NCI-H2196 (cell line): ENCODE data around the gene EHBP1.

Experiments used
- DNase-seq: peaks from one replicate; lab custom pipeline; 2025; ENCODE audit not compliant: unreplicated experiment; lab: John Stamatoyannopoulos, UW

Gene EHBP1

DNA sequence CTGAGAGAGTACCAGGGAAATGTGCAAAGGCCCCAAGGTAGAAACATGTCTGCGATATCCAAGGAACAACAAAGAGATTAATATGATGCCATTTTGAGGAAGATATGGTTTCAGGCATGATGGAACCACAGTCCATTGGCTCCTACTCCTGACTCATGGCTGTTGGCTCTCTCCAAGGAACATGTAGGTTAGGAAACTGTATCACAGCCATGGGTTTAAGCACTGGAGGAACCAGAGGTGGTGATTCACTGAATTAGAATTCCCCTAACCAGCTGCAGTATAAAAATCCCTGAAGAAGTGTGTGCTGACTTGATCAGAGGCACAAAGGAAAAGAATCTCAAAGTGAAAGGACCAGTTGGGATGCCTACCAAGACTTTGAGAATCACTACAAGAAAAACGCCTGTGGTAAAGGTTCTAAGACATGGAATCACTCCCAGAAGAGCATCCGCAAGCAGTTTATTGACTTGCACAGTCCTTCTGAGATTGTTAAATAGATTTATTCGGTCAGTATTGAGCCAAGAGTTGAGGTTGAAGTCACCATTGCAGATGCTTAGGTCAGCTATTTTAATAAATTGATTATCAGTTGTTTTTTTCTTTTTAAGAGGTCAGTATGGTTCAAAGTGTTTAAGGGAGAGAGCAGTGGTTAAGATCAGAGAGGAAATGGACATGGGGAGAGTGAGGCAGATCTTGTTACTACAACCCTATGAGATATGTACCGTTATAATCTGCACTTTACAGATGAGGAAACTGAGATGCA is 234.4 kb downstream of the EHBP1 start:
- DNase-seq: no peak

GRCh38 chr2:62940697-62941096 is 235.2 kb downstream of the EHBP1 start:
- DNase-seq: no peak

- no peak for DNase-seq
Measured at GRCh38 chr2:62941413-62941812, 235.9 kb downstream of the EHBP1 start.

DNA sequence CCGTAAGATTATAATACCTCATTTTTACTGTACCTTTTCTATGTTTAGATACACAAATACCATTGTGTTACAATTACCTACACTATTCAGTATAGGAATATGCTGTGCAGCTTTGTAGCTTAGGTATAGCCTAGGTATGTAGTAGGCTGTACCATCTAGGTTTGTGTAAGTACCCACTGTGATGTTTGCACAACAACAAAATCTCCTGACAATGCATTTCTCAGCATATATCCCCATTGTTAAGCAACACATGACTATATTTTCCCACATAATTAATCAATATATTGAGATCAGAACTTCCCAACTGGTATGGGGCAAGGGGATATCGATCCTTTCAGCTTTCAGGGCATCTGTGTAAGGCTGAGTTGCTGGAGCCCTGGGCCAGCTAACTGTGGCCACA is 238.8 kb downstream of the EHBP1 start:
- DNase-seq: no peak

GRCh38 chr2:62947403-62947802 is 241.9 kb downstream of the EHBP1 start:
- DNase-seq: no peak

GRCh38 chr2:62956651-62957050 is 251.1 kb downstream of the EHBP1 start:
- no peak for DNase-seq

GRCh38 chr2:62958206-62958605 is 252.7 kb downstream of the EHBP1 start:
- no peak for DNase-seq

DNA sequence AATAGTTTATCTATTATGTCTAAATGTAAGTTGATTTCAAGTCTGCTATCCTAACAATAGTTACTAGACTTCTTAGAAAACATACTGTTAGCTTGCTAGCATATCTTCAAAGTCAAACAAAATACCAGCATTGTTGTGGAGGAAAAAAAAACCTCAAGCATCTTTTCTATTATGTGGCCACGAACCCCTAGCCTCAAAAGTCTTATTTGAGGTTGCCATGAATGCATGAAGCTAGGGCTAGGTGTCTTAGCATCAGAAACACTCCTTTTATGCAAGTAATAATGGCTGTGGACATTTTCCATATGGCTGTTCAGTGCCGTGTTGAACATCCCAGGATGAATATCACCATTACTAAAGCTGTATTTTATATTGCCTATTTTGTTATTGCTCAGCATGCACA is 258.5 kb downstream of the EHBP1 start:
- no peak for DNase-seq

DNA sequence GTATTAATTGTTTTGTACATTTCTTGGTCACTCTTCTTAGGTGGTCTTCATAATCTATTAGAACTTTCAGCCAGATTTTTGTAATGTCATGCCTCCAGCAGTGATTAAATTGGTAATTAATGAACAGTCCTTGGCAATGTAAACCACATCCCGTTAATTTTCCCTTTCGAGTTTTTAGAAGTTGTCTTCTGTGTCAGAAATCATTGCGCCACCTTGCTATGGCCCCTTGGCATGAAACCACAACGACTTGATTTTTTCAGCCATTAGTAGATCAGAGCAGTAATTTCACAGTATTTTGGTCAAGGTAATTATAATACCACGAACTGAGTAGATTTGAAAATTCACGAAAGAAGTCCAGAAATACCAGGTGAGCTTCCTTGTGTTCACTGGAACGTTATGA is 259.2 kb downstream of the EHBP1 start:
- DNase-seq: no peak

DNA sequence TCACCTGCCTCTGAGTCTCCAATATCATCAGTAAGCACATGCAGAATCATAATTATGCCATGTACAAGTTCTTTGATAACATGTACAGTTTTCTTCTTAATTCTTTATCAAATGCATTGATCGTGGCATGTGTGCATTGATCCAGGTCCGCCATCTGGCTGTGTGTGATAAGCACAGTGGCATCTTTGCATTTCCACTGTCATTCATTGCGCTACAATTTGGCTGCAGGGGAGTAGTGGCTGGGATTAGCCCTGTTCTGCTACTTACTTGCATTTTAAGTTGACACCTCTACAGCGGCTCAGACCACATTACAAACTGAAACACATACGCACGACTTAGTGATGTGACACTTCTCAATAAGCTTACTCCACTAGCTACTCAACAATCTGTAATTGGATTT is 261.5 kb downstream of the EHBP1 start:
- DNase-seq: no peak

DNA sequence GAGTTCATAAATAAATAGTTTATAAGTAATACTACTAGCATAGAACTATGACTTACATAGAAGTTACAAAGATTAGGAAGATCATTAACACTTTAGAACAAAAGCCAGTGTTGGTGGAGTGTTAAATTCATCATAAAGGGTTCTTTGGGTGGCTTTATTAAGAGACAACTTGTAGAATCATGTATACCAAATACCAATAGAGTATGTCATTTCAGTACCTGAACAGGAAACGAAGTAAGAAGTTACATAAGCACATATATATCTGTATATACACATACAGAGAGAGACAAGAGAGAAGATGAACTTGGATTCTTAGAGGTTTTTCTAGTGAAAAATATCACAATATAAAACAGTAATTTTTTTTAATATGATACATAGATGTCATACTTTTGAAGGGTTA is 262.7 kb downstream of the EHBP1 start:
- no peak for DNase-seq

- DNase-seq: no peak
Measured at GRCh38 chr2:62968668-62969067, 263.2 kb downstream of the EHBP1 start.

DNA sequence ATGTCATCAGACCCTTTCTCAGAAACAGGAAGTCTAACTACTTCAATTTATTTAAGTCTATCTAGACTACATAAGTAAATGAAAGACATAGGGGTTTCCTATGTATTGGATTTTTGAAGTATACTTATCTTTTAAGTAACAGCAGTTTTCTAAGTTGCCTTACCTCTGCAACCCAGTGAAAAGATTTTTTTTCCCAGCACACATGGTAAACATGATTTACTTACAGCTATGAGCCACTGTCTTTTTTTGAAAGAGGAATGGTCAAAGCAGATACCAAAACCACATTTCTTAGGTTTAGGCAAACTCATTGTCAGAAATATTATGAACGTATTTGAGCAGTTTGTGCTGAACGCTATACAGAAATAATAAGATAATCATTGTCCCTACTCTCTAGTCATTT is 266.4 kb downstream of the EHBP1 start:
- DNase-seq: no peak

- no peak for DNase-seq
Measured at GRCh38 chr2:62972601-62973000, 267.1 kb downstream of the EHBP1 start.

DNA sequence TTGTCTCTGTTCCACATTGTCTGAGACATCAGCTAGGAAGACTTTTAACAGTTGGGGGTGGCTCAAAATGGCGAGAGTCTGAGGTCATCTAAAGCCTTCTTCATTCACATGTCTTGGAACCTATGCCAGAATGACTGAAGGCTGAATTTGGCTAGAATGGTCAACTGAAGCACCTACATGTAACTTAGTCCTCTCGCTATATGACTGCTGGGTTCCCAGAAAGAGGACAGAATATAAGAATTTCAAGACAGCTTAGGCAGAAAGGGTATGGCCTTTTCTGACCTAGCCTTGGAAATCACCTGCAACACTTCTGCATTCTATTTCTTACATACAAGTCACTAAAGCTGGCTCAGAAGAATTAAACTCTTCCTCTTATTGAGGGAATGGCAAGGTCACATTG is 269.5 kb downstream of the EHBP1 start:
- no peak for DNase-seq

- DNase-seq: no peak
Measured at GRCh38 chr2:62991605-62992004, 286.1 kb downstream of the EHBP1 start.

DNA sequence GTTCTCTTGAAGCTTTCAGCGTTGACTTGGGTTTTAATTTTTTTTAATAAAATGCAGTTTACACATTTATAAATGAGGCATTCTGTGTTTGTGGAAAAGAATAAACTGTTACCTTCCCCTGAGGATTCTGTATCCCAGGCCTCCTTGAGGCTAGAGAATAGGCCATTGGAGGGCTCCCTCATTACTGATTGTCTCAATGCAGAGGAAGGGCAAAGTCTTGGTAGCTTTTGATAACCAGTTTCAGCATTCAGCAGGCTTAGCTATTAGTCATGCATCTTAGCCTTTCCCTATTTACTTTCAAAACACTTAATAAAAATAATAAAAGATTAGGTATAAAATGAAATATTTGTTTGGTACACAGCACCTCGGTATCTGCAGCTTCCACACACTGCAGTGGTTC is 287.0 kb downstream of the EHBP1 start:
- no peak for DNase-seq

DNA sequence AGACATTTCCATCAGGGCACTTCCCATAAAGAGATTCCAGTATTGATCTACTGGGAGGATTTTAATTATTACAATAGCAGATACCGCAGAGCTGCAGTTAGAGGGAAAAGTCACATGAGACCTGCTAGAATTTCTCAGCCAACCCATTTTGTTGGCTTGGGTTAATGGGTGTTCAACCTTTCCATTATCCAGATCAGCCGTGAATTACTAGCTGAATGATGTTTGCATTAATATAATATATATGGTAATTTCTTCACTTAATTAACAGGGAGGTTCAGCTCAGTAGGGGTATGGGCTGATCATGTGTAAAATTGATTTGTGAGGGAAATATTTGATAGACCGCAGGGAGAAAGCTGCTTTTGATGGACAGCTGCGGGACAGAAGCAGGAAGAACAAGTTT is 288.7 kb downstream of the EHBP1 start:
- DNase-seq: no peak

DNA sequence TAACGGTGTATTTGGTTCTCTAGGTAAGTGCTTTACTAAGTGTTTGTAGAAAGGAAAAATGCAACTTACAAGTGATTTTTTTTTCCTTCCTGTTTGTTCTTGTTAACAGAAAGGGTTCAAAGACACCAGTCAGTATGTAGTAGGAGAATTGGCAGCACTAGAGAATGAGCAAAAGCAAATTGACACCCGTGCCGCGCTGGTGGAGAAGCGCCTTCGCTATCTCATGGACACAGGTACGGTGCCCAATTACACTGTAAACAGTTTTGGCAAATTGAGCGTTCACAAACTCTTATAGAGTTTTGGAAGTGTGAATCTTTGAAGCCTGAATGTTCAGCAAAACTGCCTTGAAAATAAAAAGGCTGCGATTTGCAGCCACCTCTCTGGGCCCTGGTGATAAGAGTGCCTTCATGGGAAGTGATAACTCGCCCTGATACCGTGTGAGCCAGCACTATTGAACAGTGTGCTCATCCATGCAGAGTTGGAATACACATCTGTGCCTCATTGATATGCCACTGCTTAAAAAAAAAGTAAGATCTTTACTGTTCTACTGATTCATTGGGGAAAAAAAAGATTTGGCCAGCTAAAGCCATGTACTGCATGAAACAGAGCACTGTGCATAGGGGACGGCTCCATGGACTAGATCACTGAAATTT is 291.1 kb downstream of the EHBP1 start:
- no peak for DNase-seq

GRCh38 chr2:62998949-62999348 is 293.4 kb downstream of the EHBP1 start:
- DNase-seq: no peak

DNA sequence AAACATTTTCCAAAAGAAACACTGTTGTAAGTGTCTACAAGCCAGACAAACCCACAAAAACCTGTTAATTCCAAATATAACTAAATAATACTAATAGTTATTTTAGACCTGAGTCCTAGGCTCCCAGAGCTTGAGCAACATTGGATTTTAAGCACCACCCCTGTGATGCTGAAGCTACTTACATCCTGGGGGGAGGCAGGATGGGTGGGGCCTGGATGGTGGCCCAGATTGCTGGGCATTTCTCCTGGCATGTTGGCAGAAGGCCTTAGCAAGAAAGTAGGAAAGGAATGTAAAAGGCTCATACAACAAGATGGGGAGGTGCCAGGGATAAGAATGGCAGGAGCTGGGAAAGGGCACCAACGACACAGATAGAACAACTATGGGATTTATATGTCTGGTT is 294.4 kb downstream of the EHBP1 start:
- no peak for DNase-seq

DNA sequence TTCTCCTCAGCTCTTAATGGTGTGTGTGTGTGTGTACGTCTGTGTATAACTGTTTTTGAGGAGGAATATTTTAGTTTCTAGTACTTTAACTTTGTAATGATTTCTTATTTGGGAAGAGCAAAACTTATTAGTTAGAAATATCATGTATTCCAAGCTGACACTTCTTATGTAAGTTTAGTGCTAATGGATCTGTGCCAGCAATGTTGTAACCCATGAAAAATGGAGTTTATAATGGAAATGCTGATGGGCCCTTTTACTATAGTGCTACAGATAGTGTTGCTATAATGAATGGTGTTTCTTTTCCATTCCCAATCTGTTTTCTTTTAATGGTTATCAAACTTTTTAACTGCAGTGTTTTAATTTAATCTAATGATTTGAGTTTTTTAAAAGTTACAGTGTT is 295.3 kb downstream of the EHBP1 start:
- DNase-seq: no peak

- DNase-seq: no peak
Measured at GRCh38 chr2:63001576-63001975, 296.1 kb downstream of the EHBP1 start.
